Right lobe of liver (tissue), 6 donors: Measurements from ENCODE around the gene RABEP1. TPM values are rescaled to one million over a fixed set of nuclear protein-coding genes. Genes with fewer than 3 reads are reported as not detected.

ENCODE experiments used
- ATAC-seq, 4 donors: fragments of 200-7000 bp; cut with Tn5 transposase; one replicate each; pipeline ENCODE4 v1.9.1; 2020; ENCODE audit warnings: mild to moderate bottlenecking in 4 of 4, moderate library complexity in 4 of 4
- DNase-seq, 3 donors: peaks; one replicate each; pipeline ENCODE4 v3.0.0-alpha.2; 2020
- H3K27ac ChIP-seq, 3 donors: fragments of 200-600 bp; one replicate each; pipeline ENCODE4 v1.8.0; 2022
- H3K27me3 ChIP-seq, 2 donors: fragments of 200-600 bp; one replicate each; pipeline ENCODE4 v1.8.0; 2022
- H3K36me3 ChIP-seq, 4 donors: fragments of 200-600 bp; sonication (generic) in 1 of 4; one replicate each; pipeline versions ENCODE4 v1.5.1 to v1.8.0; 2017 to 2022; ENCODE audit warnings: control low read depth in 1 of 4
- H3K4me1 ChIP-seq, 4 donors: fragments of 200-600 bp; sonication (generic) in 1 of 4; one replicate each; pipeline versions ENCODE4 v1.5.1 to v1.8.0; 2017 to 2022; ENCODE audit warnings: control low read depth in 1 of 4
- H3K4me3 ChIP-seq, 3 donors: fragments of 200-600 bp; one replicate each; pipeline ENCODE4 v1.8.0; 2022
- H3K9me3 ChIP-seq, 4 donors: fragments of 200-600 bp; sonication (generic) in 1 of 4; one replicate each; pipeline versions ENCODE4 v1.5.1 to v1.8.0; 2017 to 2022; ENCODE audit warnings: control low read depth in 1 of 4
- CTCF ChIP-seq, 4 donors: fragments of 200-600 bp in 3 of 4; fragments of 450-650 bp in 1 of 4; IDR thresholded peaks; one replicate each; pipeline versions ENCODE4 v1.5.1 to v1.8.0; 2016 to 2022; ENCODE audit warnings: antibody characterized with exemption in 4 of 4, mild to moderate bottlenecking in 2 of 4
- POLR2A ChIP-seq: fragments of 450-650 bp; IDR thresholded peaks from one replicate; pipeline ENCODE4 v1.6.1; 2017; ENCODE audit warnings: antibody characterized with exemption, mild to moderate bottlenecking
- WGBS: methylation state at CpG from one replicate; pipeline ENCODE4 v1.1.6; 2018; ENCODE audit warnings: low coverage, low lambda C conversion rate; ENCODE audit not compliant: insufficient coverage; ENCODE audit errors: missing lambda C conversion rate; 5-methylcytosine and 5-hydroxymethylcytosine counted together
- intact Hi-C, 2 donors: fragments of 100-400 bp; cut with DNase I; formaldehyde crosslinking; loops; one replicate each; pipeline versions ENCODE4 v1.11.2 to v1.14.1; 2022
- total RNA-seq, 6 experiments: library from RNA; depleted of rRNA in 2 of 6; stranded (reverse); fragments of >200 nt in 2 of 6; fragmentation: NEBNext Ultra II Directional in 3 of 6; extraction: Animal tissue kit (Norgen Biotek cat#: 25700) in 3 of 6; gene quantifications; one replicate each; pipeline versions ENCODE4 v1.1.0 to v1.2.4, GENCODE V29; 2016 to 2023
- donor health status: DM: no; HTN: yes; CAD: no.
- donor health status: DM: no; HTN: no; CAD: no.
- donor health status: DM: no; HTN: no; CAD: no.
- donor health status: DM: no; HTN: yes; CAD: no.
- donor health status: DM: no; HTN: yes; CAD: no.

RABEP1 gene
- total RNA-seq, 6 experiments from 2014 or later = 15.5 to 25.4 (median 21.1) TPM

GRCh38 chr17:5354310-5354709 lies 72.2 kb downstream of the RABEP1 start:
- no peak for DNase-seq
- WGBS = 93% methylated on average over 2 of the region's 2 CpGs
- H3K36me3 ChIP-seq = peaks cover 0 to 48% (median 5%) of the 10 kb centered on the region in 4 donors

GRCh38 chr17:5354886-5355415 lies 72.9 kb downstream of the RABEP1 start:
- WGBS = 85% methylated on average over 2 of the region's 2 CpGs
- ATAC-seq (no peak), DNase-seq (no peak)
- no peak for TF ChIP-seq POLR2A
- no peak for TF ChIP-seq CTCF (IDR thresholded peaks at IDR 0.05)
- Histone ChIP-seq H3K36me3 (peaks cover 0 to 44% (median 5%) of the 10 kb centered on the region in 4 donors), H3K27me3 (no peaks in the 10 kb centered on the region), H3K9me3 (no peaks in the 10 kb centered on the region), H3K4me1 (no peaks in the 10 kb centered on the region), H3K27ac (no peak overlapping the region), H3K4me3 (no peak overlapping the region)
- intact Hi-C loops = no loop called here

More at GRCh38 chr17:5354310-5354709, 72.2 kb downstream of the RABEP1 start:
- H3K4me1 ChIP-seq = no peaks in the 10 kb centered on the region
- TF ChIP-seq POLR2A = no peak
- TF ChIP-seq CTCF (IDR thresholded peaks at IDR 0.05) = no peak
- H3K27me3 ChIP-seq = no peaks in the 10 kb centered on the region
- no peak for ATAC-seq
- no peaks in the 10 kb centered on the region for H3K9me3 ChIP-seq
- intact Hi-C loops = no loop called here
- H3K27ac ChIP-seq = no peak overlapping the region
- no peak overlapping the region for H3K4me3 ChIP-seq

GRCh38 chr17:5355421-5356129 lies 73.5 kb downstream of the RABEP1 start:
- intact Hi-C loops = no loop called here
- Histone ChIP-seq H3K27ac (no peak overlapping the region), H3K4me3 (no peak overlapping the region), H3K27me3 (no peaks in the 10 kb centered on the region), H3K9me3 (no peaks in the 10 kb centered on the region), H3K36me3 (peaks cover 0 to 44% (median 5%) of the 10 kb centered on the region in 4 donors), H3K4me1 (no peaks in the 10 kb centered on the region)
- TF ChIP-seq CTCF (IDR thresholded peaks at IDR 0.05) = no peak
- TF ChIP-seq POLR2A = no peak
- ATAC-seq (no peak), DNase-seq (no peak)
- WGBS = 80% methylated on average over 3 of the region's 3 CpGs

DNA sequence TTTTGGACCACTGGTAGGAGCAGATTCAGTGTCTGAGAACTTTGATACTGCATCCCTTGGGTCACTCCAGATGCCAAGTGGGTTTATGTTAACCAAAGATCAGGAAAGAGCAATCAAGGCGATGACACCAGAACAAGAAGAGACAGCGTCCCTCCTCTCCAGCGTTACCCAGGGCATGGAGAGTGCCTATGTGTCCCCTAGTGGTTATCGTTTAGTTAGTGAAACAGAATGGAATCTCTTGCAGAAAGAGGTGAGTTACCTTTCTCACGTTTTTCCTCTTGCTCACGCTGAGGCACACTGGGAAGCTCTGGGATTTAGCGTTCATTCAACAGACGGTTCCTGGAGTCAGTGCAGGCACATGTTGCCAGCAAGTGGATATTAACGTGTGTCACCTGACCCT lies 79.3 kb downstream of the RABEP1 start:
- H3K36me3 ChIP-seq = peaks cover 0 to 47% (median 7%) of the 10 kb centered on the region in 4 donors
- no peaks in the 10 kb centered on the region for H3K4me1 ChIP-seq
- intact Hi-C loops = no loop called here
- ATAC-seq = no peak
- TF ChIP-seq CTCF (IDR thresholded peaks at IDR 0.05) = no peak
- no peak for TF ChIP-seq POLR2A
- H3K27me3 ChIP-seq = no peaks in the 10 kb centered on the region
- no peak overlapping the region for H3K4me3 ChIP-seq
- no peak overlapping the region for H3K27ac ChIP-seq
- no peaks in the 10 kb centered on the region for H3K9me3 ChIP-seq
- WGBS = 72% methylated on average over 8 of the region's 9 CpGs
- no peak for DNase-seq
